Psoas muscle (tissue), 8 donors: ENCODE data around the gene RCOR1. TPM values are rescaled to one million over a fixed set of nuclear protein-coding genes. Genes with fewer than 3 reads are reported as not detected.

Experiments used
- ATAC-seq, 4 donors: fragments of 200-7000 bp; cut with Tn5 transposase; one replicate each; pipeline ENCODE4 v1.9.1; 2020; ENCODE audit warnings: moderate library complexity in 3 of 4, mild to moderate bottlenecking in 2 of 4
- DNase-seq, 2 donors: peaks; one replicate each; pipeline ENCODE4 v3.0.0-alpha.2; 2020
- H3K27ac ChIP-seq: fragments of 200-600 bp; one replicate; pipeline ENCODE4 v1.8.0; 2022
- H3K27me3 ChIP-seq, 3 donors: fragments of 200-600 bp in 1 of 3; one replicate each; pipeline versions ENCODE4 v1.6.1 to v1.8.0; 2013 to 2022; ENCODE audit warnings: low read length in 2 of 3, mild to moderate bottlenecking in 2 of 3, moderate library complexity in 1 of 3; ENCODE audit not compliant: insufficient read depth in 3 of 3
- H3K36me3 ChIP-seq, 2 donors: fragments of 200-600 bp in 1 of 2; one replicate each; pipeline versions ENCODE4 v1.6.1 to v1.8.0; 2013 to 2022; ENCODE audit warnings: low read depth in 1 of 2, mild to moderate bottlenecking in 1 of 2, moderate library complexity in 1 of 2; ENCODE audit not compliant: insufficient read depth in 1 of 2
- H3K4me1 ChIP-seq: fragments of 200-600 bp; one replicate; pipeline ENCODE4 v1.8.0; 2022
- H3K4me3 ChIP-seq: fragments of 200-600 bp; one replicate; pipeline ENCODE4 v1.8.0; 2022; ENCODE audit warnings: mild to moderate bottlenecking
- H3K9me3 ChIP-seq: fragments of 200-600 bp; one replicate; pipeline ENCODE4 v1.8.0; 2022
- CTCF ChIP-seq: fragments of 200-600 bp; IDR thresholded peaks from one replicate; pipeline ENCODE4 v1.8.0; 2022; ENCODE audit warnings: antibody characterized with exemption
- WGBS, 3 donors: extraction: QIAGEN DNeasy Blood & Tissue Kit; methylation state at CpG; one replicate each; pipeline versions ENCODE4 v1.1.6 to v1.1.7; 2013; 5-methylcytosine and 5-hydroxymethylcytosine counted together
- intact Hi-C, 2 donors: fragments of 100-400 bp; cut with DNase I; formaldehyde crosslinking; loops; one replicate each; pipeline versions ENCODE4 v1.11.0 to v1.14.2; 2022
- polyA plus RNA-seq, 3 donors: library from polyadenylated mRNA; stranded (reverse); fragments of 200-250 nt; gene quantifications; one replicate each; pipeline ENCODE4 v1.2.3, GENCODE V29; 2013
- total RNA-seq, 4 donors: library from RNA; stranded (reverse); fragmentation: NEBNext Ultra II Directional in 2 of 4; extraction: Animal tissue kit (Norgen Biotek cat#: 25700) in 2 of 4; gene quantifications; one replicate each; pipeline versions ENCODE4 v1.2.1 to v1.2.4, GENCODE V29; 2021 to 2023
- donor health status: healthy with polysubstance abuse.
- donor health status: DM: no; HTN: no; CAD: no; lungs with moderate emphysema.
- donor health status: Bipolar disorder and iron deficiency.
- donor health status: healthy.
- donor health status: DM: yes; HTN: yes; CAD: no.
- donor health status: DM: no; HTN: no; CAD: no.
- donor health status: DM: no; HTN: no; CAD: no.
- donor health status: DM: yes; HTN: yes; CAD: no.

RCOR1 gene
- total and polyA plus RNA-seq, 7 donors, result 6.0 to 17.7 (median 14.3) TPM

- Histone ChIP-seq H3K27ac (no peak overlapping the region), H3K4me3 (no peak overlapping the region), H3K27me3 (no peaks in the 10 kb centered on the region), H3K4me1 (no peaks in the 10 kb centered on the region), H3K9me3 (no peaks in the 10 kb centered on the region), H3K36me3 (no peaks in the 10 kb centered on the region)
- no peak for DNase-seq
- no peak for ATAC-seq
- no peak for TF ChIP-seq CTCF
- intact Hi-C loops, result no loop called here
- WGBS, 3 donors, result 83% methylated on average over 17 of the region's 17 CpGs
These were observed 162.2 kb downstream of the RCOR1 start for GRCh38 chr14:102754370-102755262.

- intact Hi-C loops, result no loop called here
These were observed 165.2 kb downstream of the RCOR1 start for GRCh38 chr14:102757646-102758045.

DNA sequence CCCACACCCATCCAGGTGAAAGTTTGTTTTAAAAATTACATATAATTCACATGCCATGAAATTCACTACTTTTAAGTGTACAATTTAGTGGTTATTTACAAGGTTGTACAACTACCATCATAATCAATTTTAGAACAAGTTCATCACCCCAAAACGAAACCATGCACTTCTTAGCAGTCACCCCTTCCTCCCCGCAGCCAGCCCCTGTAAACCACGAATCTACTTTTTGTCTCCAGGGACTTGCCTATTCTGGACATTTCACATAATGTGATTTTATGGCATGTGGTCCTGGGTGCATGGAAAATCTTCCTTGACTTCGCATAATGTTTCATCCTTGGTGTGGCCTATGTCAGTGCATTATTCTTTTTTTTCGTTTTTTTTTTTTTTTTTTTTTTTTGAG lies 165.6 kb downstream of the RCOR1 start:
- DNase-seq (no peak), ATAC-seq (no peak)
- H3K4me1 ChIP-seq, result no peaks in the 10 kb centered on the region
- H3K27me3 ChIP-seq, result peaks cover 0 to 13% (median 4%) of the 10 kb centered on the region in 3 donors
- H3K27ac ChIP-seq, result no peak overlapping the region
- no peak for TF ChIP-seq CTCF
- intact Hi-C loops, result no loop called here
- WGBS, 3 donors, result 83 to 85% (median 85%) methylated on average over 5 of the region's 5 CpGs
- no peaks in the 10 kb centered on the region for H3K36me3 ChIP-seq
- H3K4me3 ChIP-seq, result no peak overlapping the region
- no peaks in the 10 kb centered on the region for H3K9me3 ChIP-seq

More at GRCh38 chr14:102757646-102758045, 165.2 kb downstream of the RCOR1 start:
- ATAC-seq (no peak), DNase-seq (no peak)
- no peaks in the 10 kb centered on the region for H3K4me1 ChIP-seq
- whole genome bisulfite sequencing, 3 donors, result 87 to 93% (median 90%) methylated on average over 11 of the region's 11 CpGs
- H3K27ac ChIP-seq, result no peak overlapping the region
- no peaks in the 10 kb centered on the region for H3K9me3 ChIP-seq
- H3K4me3 ChIP-seq, result no peak overlapping the region
- no peak for TF ChIP-seq CTCF
- H3K36me3 ChIP-seq, result no peaks in the 10 kb centered on the region
- H3K27me3 ChIP-seq, result peaks cover 0 to 13% (median 4%) of the 10 kb centered on the region in 3 donors

GRCh38 chr14:102759456-102760187 lies 167.2 kb downstream of the RCOR1 start:
- ATAC-seq (no peak), DNase-seq (no peak)
- Histone ChIP-seq H3K36me3 (no peaks in the 10 kb centered on the region), H3K9me3 (no peaks in the 10 kb centered on the region), H3K27ac (no peak overlapping the region), H3K4me3 (no peak overlapping the region), H3K4me1 (no peaks in the 10 kb centered on the region), H3K27me3 (peaks cover 0 to 13% (median 4%) of the 10 kb centered on the region in 3 donors)
- 48 to 53% (median 48%) methylated on average over 10 of the region's 10 CpGs for WGBS, 3 donors
- intact Hi-C loops, result no loop called here
- TF ChIP-seq CTCF, result no peak
